Measurements from ENCODE around the gene CAMKK1. TPM values are rescaled to one million over a fixed set of nuclear protein-coding genes. Genes with fewer than 3 reads are reported as not detected.

CAMKK1 gene
- total RNA-seq (1 to 10 TPM; 2.0 to 6.8 (median 4.3) TPM), polyA plus RNA-seq (1 to 10 TPM; 2.0 to 4.2 TPM)
- long read RNA-seq, donor 1, partial matches to known transcripts, result 5 of 7 reads
- long read RNA-seq, donor 1, other reads (novel, unspliced or antisense), result 1 of 7 reads
- long read RNA-seq, donor 2, partial matches to known transcripts, result 11 of 14 reads
- long read RNA-seq, donor 2, other reads (novel, unspliced or antisense), result 2 of 14 reads
- long read RNA-seq, donor 3, partial matches to known transcripts, result 5 of 10 reads
- long read RNA-seq, donor 3, other reads (novel, unspliced or antisense), result 2 of 10 reads

GRCh38 chr17:3893003-3893719 is at the start of gene CAMKK1:
Gene CAMKK1 (minus strand): TSS chr17:3893053. CDS start chr17:3885687, 7,366 bp downstream.
- intact Hi-C loops (cut with DNase I), result loop anchor here in 1 of 10 donors (2.0 kb wide), 1 partner anchor 46 kb away; the partner anchor contains the start of gene NCBP3
- Histone ChIP-seq H3K27ac (peak within 1 kb of the TSS; percentile 64 to 92 (median 84)), H3K36me3 (no peaks in the 10 kb centered on the region), H3K27me3 (no peaks in the 10 kb centered on the region), H3K4me1 (peaks cover 4 to 75% (median 61%) of the 10 kb centered on the region in 12 donors), H3K4me3 (peak within 1 kb of the TSS; percentile 41 to 89 (median 76)), H3K9me3 (no peaks in the 10 kb centered on the region)
- TF ChIP-seq POLR2A (IDR thresholded peaks at IDR 0.05), result no peak
- TF ChIP-seq, protein P1, sequence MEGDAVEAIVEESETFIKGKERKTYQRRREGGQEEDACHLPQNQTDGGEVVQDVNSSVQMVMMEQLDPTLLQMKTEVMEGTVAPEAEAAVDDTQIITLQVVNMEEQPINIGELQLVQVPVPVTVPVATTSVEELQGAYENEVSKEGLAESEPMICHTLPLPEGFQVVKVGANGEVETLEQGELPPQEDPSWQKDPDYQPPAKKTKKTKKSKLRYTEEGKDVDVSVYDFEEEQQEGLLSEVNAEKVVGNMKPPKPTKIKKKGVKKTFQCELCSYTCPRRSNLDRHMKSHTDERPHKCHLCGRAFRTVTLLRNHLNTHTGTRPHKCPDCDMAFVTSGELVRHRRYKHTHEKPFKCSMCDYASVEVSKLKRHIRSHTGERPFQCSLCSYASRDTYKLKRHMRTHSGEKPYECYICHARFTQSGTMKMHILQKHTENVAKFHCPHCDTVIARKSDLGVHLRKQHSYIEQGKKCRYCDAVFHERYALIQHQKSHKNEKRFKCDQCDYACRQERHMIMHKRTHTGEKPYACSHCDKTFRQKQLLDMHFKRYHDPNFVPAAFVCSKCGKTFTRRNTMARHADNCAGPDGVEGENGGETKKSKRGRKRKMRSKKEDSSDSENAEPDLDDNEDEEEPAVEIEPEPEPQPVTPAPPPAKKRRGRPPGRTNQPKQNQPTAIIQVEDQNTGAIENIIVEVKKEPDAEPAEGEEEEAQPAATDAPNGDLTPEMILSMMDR (IDR thresholded peaks at IDR 0.05), result peak in 4 of 12 donors; percentile 9 to 35 (median 12)
- DNase-seq, result peak; percentile 92 to 95 (median 93)
- 2 to 13% (median 3%) methylated on average over 24 to 75 of the region's 75 CpGs for WGBS, 4 donors
- ATAC-seq, result peak; percentile 73 to 90 (median 81)

DNA sequence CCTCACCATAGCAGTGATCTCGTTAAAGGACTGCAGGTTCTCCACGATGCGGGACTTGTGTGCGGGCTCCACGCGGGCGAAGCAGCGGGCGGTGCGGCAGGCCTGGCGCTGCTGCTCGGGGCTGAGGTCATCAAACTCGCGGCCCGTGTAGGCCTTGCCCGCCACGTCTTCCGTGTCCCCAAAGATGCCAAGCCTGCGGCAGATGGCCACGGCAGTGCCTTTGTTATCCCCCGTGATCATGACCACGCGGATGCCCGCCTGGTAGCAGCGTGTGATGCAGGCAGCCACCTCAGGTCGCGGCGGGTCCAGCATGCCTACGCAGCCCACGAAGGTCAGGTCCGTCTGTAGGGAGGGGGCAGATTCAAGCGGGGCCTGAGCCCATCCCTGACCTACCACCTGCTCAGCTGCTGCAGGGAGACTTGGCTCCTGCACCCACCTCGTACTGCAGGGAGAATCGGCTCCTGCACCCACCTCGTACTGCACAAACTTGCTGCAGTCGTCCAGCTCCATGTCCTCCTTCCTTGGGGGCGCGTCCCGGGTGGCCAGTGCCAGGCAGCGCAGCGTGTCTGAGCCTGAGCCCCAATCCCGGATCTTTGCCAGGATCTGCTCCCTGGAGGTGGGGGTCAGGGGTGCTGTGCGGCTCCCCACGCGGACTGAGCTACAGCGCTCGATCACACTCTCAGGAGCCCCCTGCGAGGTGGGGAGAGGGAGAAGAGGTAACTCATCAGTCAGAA is 48.3 kb upstream of the CAMKK1 start:
- TF ChIP-seq, protein P1 (IDR thresholded peaks at IDR 0.05), result no peak
- TF ChIP-seq POLR2A (IDR thresholded peaks at IDR 0.05), result no peak
- H3K4me3 ChIP-seq, result no peak overlapping the region
- intact Hi-C loops (cut with DNase I), result no loop called here
- peaks cover 0 to 21% (median 5%) of the 10 kb centered on the region in 12 donors for H3K4me1 ChIP-seq
- DNase-seq (no peak), ATAC-seq (no peak)
- H3K36me3 ChIP-seq, result peaks cover 0 to 61% (median 6%) of the 10 kb centered on the region in 9 donors
- H3K9me3 ChIP-seq, result no peaks in the 10 kb centered on the region
- no peak overlapping the region for H3K27ac ChIP-seq
- H3K27me3 ChIP-seq, result no peaks in the 10 kb centered on the region
- 93 to 97% (median 96%) methylated on average over 37 to 48 of the region's 48 CpGs for WGBS, 4 donors

GRCh38 chr17:3937359-3937758 is 44.5 kb upstream of the CAMKK1 start:
- intact Hi-C loops (cut with DNase I), result loop anchor here in 4 of 10 donors (2.0 to 10.0 kb wide), 4 partner anchors 65 to 135 kb away; no protein-coding TSS in a partner anchor
- ATAC-seq, result no peak
- no peaks in the 10 kb centered on the region for H3K27me3 ChIP-seq
- no peak overlapping the region for H3K27ac ChIP-seq
- no peak overlapping the region for H3K4me3 ChIP-seq
- WGBS, 4 donors, result 96 to 99% (median 97%) methylated on average over 13 to 17 of the region's 17 CpGs
- H3K9me3 ChIP-seq, result no peaks in the 10 kb centered on the region
- H3K36me3 ChIP-seq, result peaks cover 0 to 51% (median 6%) of the 10 kb centered on the region in 9 donors
- no peak for TF ChIP-seq POLR2A (IDR thresholded peaks at IDR 0.05)
- TF ChIP-seq, protein P1 (IDR thresholded peaks at IDR 0.05), result no peak
- H3K4me1 ChIP-seq, result peaks cover 0 to 6% (median 0%) of the 10 kb centered on the region in 12 donors
- DNase-seq, result no peak
